Lower leg skin (tissue), 3 donors: Measurements from ENCODE around the gene TMCC2.

Experiments
- CTCF ChIP-seq, 3 donors: fragments of 450-650 bp; IDR thresholded peaks; one replicate each; pipeline ENCODE4 v1.5.1; 2016; ENCODE audit warnings: antibody characterized with exemption in 3 of 3, mild to moderate bottlenecking in 3 of 3, moderate library complexity in 2 of 3
- POLR2A ChIP-seq, 2 donors: fragments of 450-650 bp; IDR thresholded peaks; one replicate each; pipeline ENCODE4 v1.6.1; 2016 to 2017; ENCODE audit warnings: antibody characterized with exemption in 2 of 2, mild to moderate bottlenecking in 1 of 2, moderate library complexity in 1 of 2

GRCh38 chr1:205300149-205300548 is 72.4 kb downstream of the TMCC2 start:
- TF ChIP-seq CTCF (IDR thresholded peaks at IDR 0.05) (no peak), POLR2A (IDR thresholded peaks at IDR 0.05) (no peak)
